NB4 (cell line): ENCODE results near the gene VWA5B1.
A peak's percentile ranks its signal among the peaks of the same experiment; 100 is the strongest.

ENCODE experiments used
- DNase-seq: peaks from one replicate; pipeline ENCODE4 v3.0.0; 2010; ENCODE audit warnings: low read depth
- H3K4me3 ChIP-seq: one replicate; pipeline ENCODE4 v1.5.1; 2011; ENCODE audit warnings: mild to moderate bottlenecking, low read depth, low read length, moderate library complexity
- MYC ChIP-seq: IDR thresholded peaks from 2 replicates; pipeline ENCODE4 v1.6.1; 2011; ENCODE audit warnings: low read depth, low read length
- POLR2A ChIP-seq: IDR thresholded peaks from 2 replicates; pipeline ENCODE4 v1.6.1; 2011; ENCODE audit warnings: mild to moderate bottlenecking; ENCODE audit not compliant: insufficient read length; ENCODE audit errors: extremely low read depth
- TF ChIP-seq, protein P1 (sequence below): IDR thresholded peaks from 2 replicates; pipeline ENCODE4 v1.6.1; 2011; ENCODE audit warnings: low read depth, low read length
- TF ChIP-seq, protein P2 (sequence below): IDR thresholded peaks from one replicate; pipeline ENCODE4 v1.5.1; 2012; ENCODE audit warnings: low read depth, low read length

Gene VWA5B1

DNA sequence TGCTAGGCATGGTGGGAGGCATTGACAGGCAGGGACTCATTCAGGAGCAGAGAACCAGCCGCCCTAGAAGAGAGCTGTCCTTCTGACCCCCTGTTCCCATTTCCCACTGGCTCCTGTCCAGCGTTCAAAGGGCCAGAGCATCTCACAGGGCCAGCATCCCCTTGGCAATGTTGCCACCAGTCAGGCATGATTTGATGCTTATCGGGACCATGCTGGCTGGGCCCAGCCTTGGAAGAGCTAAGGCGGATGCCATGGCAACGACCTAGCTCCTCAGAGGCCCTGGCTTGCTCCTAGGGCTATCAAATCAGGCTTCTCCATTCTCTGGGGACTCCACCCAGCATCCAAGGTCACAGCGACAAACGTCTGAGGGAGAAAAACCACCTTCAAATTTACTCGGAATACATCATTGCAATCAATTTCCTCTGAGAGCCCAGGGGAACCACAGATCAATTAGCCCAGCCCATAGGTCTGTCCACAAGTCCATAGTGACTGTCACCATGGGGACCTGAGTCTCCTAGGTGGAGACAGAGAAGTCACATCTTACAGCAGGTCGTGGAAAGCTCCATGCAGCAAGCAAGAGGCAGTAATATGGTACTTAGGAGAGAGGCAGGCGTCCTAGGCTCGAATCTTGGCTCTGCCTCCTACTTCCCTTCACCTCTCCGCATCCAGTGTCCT is 14.1 kb upstream of the VWA5B1 start:
- no peak for DNase-seq
- TF ChIP-seq POLR2A, result no peak
- TF ChIP-seq, protein P1, sequence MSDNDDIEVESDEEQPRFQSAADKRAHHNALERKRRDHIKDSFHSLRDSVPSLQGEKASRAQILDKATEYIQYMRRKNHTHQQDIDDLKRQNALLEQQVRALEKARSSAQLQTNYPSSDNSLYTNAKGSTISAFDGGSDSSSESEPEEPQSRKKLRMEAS, result no peak
- TF ChIP-seq, protein P2, sequence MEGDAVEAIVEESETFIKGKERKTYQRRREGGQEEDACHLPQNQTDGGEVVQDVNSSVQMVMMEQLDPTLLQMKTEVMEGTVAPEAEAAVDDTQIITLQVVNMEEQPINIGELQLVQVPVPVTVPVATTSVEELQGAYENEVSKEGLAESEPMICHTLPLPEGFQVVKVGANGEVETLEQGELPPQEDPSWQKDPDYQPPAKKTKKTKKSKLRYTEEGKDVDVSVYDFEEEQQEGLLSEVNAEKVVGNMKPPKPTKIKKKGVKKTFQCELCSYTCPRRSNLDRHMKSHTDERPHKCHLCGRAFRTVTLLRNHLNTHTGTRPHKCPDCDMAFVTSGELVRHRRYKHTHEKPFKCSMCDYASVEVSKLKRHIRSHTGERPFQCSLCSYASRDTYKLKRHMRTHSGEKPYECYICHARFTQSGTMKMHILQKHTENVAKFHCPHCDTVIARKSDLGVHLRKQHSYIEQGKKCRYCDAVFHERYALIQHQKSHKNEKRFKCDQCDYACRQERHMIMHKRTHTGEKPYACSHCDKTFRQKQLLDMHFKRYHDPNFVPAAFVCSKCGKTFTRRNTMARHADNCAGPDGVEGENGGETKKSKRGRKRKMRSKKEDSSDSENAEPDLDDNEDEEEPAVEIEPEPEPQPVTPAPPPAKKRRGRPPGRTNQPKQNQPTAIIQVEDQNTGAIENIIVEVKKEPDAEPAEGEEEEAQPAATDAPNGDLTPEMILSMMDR, result no peak
- no peak overlapping the region for H3K4me3 ChIP-seq

DNA sequence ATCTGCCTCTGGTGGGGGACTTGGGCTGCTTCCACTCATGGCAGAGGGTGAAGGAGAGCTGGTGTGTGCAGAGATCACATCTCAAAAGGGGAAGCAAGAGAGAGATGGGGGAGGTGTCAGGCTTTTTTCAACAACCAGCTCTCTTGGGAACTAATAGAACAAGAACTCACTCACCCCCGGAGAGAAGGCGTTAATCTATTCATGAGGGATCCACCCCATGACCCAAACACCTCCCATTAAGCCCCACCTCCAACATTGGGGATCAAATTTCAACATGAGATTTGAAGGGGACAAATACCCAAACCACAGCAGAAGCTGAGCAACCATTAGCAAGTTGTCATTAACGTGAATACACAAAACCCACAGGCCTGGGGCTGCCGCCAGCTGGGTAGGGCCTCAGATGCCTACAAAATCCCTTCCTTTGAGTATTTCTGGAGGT is 12.0 kb upstream of the VWA5B1 start:
- peak; percentile 66 for DNase-seq
- H3K4me3 ChIP-seq, result no peak overlapping the region
- no peak for TF ChIP-seq MYC
- TF ChIP-seq POLR2A, result no peak
- TF ChIP-seq, protein P2, result no peak
- TF ChIP-seq, protein P1, result no peak

DNA sequence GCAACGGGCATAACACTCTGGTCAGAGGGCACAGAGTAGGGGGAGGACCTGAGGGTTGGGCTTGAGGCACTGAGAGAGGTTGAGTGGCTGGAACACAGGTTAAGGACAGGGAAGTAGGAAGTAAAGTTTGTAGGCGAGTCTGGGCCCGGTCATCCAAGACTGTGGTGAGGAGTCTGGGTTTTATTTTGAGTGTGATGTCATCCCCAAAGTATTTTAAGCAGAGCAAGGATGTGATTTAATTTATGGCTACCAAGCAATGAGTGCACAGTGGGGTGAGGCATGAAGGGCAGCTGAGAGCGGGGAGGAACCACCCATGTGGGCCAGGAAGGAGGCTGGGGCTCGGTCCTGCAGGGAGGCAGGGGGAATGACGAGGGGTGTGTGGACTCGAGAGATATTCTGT is 11.2 kb upstream of the VWA5B1 start:
- H3K4me3 ChIP-seq, result no peak overlapping the region
- no peak for DNase-seq
- TF ChIP-seq, protein P1, result no peak

DNA sequence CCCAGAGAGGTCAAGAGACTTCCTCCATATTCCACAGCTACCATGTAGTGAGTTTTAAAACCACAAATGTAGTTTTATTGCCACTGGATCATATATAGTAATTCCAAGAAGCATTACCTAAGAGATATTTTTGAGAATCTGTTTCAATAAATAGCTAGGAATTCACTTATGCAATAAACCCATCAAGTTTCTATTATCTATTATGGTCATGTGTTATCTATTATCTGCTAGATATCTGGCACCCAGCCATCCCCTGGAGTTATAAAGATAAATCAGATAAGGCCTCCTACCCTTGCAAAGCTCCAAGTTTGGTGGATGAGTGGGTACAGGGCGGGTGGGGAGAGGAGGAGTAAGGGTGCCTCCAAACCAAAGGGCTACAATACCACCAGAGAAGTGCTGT is 10.3 kb upstream of the VWA5B1 start:
- H3K4me3 ChIP-seq, result no peak overlapping the region
- no peak for DNase-seq
- TF ChIP-seq, protein P1, result no peak

DNA sequence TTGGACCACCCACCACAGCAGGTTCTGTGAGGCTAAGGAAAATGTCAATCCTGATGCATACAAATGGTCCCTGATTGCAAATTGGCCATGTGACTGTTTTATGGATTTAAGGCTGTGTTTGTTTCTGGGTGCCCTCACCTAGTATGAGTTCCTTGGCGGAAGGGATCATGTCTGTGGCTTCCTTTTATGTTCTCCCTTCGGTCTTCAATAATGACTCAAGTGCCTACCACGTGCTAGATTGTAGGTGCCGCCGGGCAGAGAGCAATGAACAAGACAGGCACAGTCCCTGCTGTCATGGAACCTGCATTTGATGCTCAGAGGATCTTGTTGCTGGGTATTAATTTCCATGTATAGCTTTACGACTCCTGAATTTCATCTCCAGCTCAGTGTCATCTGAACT is 9.8 kb upstream of the VWA5B1 start:
- H3K4me3 ChIP-seq, result no peak overlapping the region
- DNase-seq, result no peak
- TF ChIP-seq POLR2A, result no peak
- TF ChIP-seq, protein P1, result no peak
- TF ChIP-seq, protein P2, result no peak
- no peak for TF ChIP-seq MYC

DNA sequence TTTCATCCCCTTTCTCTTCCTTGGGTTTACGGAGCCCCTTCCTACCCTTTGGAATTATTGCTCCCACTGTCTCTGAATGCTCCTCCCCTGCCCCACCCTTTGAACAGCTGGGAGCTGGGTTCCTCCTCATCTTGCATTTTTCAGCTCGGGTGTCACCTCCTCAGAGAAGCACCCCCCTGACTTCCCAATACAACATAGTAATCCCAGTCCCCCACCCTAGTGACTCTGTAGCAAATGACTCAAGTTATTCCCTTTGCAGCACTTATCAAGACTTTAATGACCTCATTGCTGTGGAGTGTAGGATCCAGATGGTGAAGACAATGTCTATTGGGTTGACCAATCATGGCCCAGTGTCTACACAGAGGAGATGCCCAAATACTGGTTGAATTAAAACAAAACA is 8.9 kb upstream of the VWA5B1 start:
- no peak for DNase-seq
- no peak overlapping the region for H3K4me3 ChIP-seq
- no peak for TF ChIP-seq POLR2A
- TF ChIP-seq, protein P1, result no peak
- no peak for TF ChIP-seq MYC
- TF ChIP-seq, protein P2, result no peak

DNA sequence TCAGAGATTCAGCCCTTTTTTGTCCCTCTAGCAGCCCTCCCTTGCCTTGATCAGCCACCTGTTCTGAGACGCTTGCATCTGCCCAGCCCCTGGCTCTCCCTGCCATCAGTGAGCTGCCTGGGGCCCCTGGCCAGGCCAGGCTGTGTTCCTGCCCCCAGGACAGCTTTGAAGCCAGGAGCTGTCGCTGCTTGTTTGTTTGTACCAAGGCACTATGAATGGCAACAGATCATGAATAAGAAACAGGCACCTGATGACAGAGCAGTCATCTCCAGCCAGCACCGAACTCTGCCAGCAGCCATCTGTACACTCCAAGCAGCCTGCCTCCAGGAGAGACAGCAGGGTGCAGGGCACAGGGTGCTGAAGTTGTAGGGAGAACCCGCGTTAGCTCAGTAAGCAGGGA is 8.1 kb upstream of the VWA5B1 start:
- H3K4me3 ChIP-seq, result no peak overlapping the region
- DNase-seq, result no peak
- TF ChIP-seq, protein P1, result no peak
- TF ChIP-seq POLR2A (no peak), MYC (no peak)
- TF ChIP-seq, protein P2, result no peak
